HG03045 (cell line): ENCODE results near the gene WDR27.
"Not testable (repeated sequence)": the region's sequence is repeated elsewhere in the genome, so short reads cannot be mapped to it uniquely, and the experiment has no call there.

Experiments
- ATAC-seq: cut with Tn5 transposase; IDR thresholded peaks from one replicate; pipeline ENCODE4 v1.9.1; 2021; ENCODE audit warnings: mild to moderate bottlenecking, moderate library complexity; ENCODE audit not compliant: unreplicated experiment

The WDR27 gene

GRCh38 chr6:169533301-169534038 is 168.4 kb downstream of the WDR27 start:
- ATAC-seq = no peak

DNA sequence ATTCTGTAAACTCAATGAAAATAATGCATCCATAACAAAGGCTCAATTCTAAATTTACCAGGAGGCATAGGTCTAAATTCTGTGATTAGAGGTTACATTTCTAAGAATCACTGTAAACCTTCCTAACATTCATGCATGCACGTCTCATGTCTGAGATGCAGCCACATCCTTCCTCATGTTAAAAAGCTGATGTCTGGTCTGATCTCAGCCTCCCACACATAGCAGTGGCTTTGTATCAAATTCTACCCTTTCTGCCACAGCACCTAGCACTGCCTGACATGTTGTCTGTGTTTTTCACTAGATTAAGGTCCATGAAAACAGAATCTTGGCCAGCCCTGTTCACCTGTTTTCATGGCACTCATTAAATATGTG is 171.1 kb downstream of the WDR27 start:
- ATAC-seq = no peak

DNA sequence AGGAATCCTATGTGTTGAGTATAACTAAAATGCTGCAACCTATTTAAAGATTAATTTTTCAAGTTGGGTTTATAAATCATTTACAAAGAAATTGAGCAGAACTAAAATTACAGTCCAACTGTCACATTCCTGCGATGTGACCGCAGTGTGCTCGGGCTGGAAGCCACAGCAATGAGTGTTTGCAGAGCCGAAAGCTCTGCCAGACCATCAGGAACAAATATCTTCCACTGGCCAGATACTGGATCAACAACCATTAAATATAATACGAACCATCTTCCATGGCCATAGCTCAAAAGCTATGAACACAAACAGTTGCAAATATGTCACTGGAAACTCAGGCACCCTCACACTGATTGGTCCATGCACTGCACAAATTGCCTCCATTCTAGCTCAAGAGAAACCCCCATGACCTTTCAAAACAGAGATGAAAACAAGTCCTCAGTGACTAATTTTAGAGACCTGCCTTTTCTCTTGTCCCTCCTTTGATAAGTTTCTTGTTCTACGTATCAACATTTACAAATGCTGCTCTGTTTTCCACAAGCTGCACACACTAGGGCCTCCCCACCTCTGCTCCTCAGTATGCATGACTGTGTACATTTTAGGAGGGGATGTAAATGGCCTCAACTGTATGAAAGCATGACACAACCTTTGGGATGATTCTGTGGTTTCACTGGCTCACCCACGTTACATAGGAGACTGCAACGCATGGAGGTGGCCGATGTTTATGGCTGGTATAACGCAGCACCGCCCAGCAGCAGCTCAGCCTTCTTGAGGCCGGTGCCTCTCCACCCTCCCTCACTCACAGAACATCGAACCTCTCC is 171.7 kb downstream of the WDR27 start:
- ATAC-seq = no peak

GRCh38 chr6:169528755-169529154 is 173.1 kb downstream of the WDR27 start:
- ATAC-seq = no peak

DNA sequence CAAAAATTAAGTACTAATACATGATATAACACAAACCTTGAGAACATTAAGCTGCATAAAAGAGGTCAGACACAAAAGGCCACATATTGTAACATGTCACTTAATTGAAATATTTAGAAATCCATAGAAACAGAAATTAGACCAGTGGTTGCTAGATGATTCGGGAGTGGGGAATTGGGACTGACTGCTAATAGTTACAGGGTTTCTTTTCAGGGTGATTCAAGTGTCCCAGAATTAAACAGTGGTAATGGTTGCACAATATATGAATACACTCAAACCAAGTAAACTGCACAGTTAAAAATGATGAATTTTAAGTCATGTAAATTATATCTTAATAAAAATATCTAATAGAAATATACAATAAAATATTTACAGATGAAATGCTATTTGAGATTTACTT is 174.5 kb downstream of the WDR27 start:
- ATAC-seq = no peak

DNA sequence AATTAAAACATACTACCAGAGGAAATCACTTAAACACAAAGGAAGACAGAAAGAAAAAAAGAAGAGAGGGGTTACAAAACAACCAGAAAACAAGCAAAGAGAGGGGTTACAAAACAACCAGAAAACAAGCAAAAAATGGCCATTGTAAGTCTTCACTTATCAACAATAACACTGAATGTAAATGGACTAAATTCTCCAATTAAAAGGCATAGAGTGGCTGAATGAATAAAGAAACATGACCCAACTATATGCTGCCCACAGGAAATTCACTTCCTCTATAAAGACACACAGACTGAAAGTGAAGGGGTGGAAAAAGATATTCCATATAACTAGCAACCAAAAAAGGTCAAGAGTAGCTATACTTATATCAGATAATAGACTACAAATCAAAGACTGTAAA is 180.0 kb downstream of the WDR27 start:
- ATAC-seq = no peak

- no peak for ATAC-seq
Observed at GRCh38 chr6:169520104-169520503, 181.7 kb downstream of the WDR27 start.

DNA sequence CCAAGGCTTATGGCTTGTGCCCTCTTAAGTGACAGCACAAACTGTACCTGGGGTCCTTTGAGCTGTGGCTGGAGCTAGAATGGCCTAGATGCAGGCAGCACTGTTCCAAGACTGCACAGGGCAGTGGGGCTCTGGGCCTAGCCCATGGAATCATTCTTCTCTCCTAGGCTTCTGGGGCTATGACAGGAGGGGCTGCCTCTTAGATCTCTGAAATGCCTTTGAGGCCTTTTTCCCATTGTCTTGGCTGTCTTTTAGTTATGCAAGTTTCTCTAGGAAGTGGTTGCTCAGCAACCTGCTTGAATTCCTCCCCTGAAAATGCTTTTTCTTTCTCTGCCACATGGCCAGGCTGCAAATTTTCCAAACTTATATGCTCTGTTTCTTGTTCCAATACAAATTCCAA is 183.4 kb downstream of the WDR27 start:
- no peak for ATAC-seq

DNA sequence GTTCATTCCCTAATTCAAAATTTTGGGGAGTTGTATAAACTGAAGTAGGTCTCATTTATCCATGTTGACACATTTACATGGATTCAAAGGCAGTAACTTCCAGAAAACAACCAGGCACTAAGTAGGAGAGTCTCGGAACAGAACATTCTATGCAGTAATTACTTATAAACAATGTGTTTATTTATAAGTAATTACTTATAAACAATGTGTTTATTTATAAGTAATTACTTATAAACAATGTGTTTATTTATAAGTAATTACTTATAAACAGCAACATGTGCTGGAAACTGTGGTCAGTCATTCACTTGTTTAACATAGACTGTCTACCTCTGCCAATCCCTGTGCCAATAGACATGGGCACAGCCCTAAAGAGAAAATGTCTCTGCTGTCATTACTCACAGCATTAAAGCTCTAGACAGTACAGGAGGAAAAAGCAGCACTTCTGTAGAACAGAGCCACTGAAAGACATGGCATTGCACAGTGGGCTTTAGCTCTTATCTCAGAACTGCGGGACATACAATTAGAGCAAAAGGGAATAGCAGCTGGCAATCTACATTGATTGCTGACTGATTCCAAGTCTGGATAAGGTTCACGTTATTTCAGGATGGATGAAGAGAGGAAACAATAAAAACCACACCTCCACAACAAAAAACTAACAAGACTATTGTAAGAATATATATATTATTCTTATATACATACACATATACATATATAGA is 188.2 kb downstream of the WDR27 start:
- ATAC-seq = no peak

GRCh38 chr6:169511785-169512184 is 190.0 kb downstream of the WDR27 start:
- ATAC-seq = not testable (repeated sequence)

GRCh38 chr6:169510871-169511270 is 191.0 kb downstream of the WDR27 start:
- no peak for ATAC-seq

DNA sequence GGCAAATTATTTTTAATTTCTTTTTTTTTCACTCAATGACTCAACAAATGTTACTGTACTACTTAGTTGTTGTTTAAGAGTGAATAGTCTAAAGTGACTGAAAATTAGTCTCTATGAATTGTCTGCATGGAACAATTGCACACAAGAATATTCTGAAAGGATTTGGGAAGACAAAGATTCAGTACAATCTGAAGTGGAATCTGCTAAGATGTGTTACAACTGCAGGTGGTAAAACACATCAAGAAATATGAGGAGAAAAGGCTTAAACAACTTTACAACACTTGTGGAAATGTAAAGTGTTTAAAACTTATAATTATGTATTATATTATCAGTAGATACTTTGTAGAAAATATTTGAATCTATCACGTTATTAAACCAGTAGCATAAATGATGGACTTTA is 193.4 kb downstream of the WDR27 start:
- no peak for ATAC-seq

GRCh38 chr6:169503422-169504152 is 198.2 kb downstream of the WDR27 start:
- no peak for ATAC-seq

- ATAC-seq = no peak
Observed at GRCh38 chr6:169502445-169502844, 199.4 kb downstream of the WDR27 start.

GRCh38 chr6:169501777-169502313 is 200.0 kb downstream of the WDR27 start:
- no peak for ATAC-seq

DNA sequence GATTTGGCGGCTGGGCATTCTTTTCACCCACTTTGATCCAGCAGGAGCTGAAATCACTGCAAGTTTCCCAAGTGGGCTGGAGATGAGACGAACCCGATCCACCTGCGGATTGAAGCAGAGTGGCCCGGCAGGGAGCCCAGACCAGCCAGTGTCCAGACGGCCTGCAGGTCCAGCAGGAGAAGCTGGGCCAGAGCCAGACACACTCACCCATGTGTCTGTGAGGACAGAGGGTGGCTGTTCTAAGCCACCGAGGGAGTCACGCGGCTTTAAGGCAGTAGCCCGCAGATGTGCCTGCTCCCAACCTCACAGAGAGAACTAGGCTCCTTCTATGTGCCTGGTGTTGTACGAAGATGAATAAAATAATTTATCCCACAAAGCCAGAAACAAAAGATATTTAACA is 200.7 kb downstream of the WDR27 start:
- ATAC-seq = no peak

DNA sequence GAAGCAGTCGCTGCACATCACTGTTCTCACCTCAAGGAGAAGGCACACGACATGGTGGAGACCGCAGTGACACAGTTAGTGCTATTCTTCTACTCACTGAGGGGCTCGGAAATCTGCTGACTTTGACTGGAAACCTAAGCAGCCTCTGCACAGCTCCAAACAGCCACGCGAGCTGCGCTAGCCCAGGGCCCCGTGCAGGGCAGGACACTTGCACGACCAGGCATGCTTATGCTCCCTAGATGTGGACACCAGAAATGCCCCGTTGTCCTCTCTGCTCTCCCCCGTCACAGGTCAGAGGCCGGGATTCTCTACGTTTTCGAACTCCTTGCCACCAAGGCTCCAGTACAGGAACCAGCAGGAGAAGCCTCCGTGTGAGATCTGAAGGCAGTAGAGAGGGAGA is 201.1 kb downstream of the WDR27 start:
- ATAC-seq = no peak

DNA sequence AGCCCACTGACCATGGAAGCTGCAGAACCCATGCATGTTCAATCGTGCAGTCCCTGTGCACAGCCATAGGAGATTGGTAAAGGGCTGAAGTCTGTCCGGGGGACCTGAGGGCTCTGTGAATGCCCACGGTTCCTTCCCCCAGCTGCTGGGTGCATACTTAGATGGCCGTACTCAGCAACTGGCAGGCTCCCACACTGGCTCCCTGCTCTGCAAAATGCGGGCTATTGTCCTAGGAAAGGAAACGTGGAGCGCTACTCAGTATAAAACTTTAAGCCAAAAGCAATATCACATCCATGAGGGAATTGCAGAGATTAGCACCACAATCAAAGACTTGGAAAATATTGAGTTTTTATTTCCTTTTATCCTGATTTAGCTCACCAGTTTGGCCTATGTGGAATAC is 202.0 kb downstream of the WDR27 start:
- no peak for ATAC-seq

DNA sequence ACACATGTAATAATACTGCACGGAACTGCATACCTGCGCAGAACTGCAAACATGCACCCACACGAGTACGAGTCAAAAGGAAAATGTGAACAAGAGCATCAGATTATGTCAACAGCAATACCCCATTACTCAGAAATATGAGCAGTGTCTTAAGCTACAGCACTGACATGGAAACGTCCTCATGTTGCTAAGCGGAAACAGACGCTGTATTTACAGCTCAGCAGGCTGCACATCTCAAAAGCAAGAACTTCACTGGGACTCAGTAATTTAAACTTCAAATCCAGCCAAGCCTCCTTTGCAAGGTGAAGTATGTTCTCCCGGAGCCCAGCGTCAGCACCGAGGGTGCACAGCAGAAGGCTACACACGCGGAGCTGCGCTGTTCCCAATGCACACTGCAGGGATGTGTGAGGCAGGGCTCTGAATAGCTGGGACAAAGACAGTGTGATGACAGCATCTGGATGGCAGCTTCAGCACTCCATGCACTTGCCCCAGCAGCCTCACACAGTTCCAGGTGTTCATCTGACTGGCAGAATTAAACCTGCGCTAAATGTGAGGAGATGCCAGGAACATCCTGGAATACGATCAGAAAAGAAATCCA is 202.8 kb downstream of the WDR27 start:
- ATAC-seq = no peak

GRCh38 chr6:169495601-169496000 is 206.2 kb downstream of the WDR27 start:
- no peak for ATAC-seq
